ENCODE data around the gene ZNF516.

Gene ZNF516

GRCh38 chr18:76349067-76349715 is 145.9 kb downstream of the ZNF516 start:
- peak in 1 of 2 donors; percentile 26 for DNase-seq (ENCODE audit: low read depth in 1 of 2, low spot score in 1 of 2)

DNA sequence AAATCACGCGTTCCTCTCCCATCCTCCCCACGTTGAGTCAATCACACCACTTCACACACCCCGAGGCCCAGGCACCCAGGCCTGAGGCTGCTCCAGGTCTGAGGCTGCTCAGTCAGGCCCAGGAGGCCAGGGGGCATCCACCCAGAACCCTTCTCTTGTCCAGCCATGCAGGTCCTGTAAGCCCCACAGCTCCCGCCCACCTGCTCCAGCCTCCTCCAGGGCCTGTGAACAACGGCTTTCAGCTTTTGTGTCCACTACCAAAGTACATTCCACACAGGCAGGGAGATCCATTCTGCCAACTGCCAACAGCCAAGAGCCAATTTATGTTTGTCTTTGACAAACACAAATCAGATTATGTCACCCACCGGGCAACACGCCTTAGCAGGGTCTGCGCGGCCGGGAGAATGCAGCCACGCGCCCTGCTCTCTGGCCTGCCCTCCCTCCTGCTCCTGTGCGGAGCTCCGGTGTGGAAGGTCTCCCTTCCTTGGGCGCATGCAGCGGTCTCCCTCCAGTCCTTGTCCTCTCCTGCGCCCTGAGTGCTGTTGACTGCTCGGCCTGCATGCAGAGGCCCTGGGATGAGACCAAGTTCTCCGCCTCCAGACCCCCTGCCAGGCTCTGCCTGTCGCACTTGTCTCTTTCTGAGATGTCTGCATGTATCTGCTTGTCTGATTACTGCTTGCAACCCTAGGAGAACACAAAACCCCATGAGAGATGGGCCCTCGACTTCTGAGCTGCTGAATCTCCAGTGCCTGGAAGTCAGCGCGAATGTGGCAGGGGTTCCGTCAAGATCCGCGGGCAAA is 146.6 kb downstream of the ZNF516 start:
- DNase-seq (ENCODE audit: low read depth in 1 of 2, low spot score in 1 of 2): no peak

DNA sequence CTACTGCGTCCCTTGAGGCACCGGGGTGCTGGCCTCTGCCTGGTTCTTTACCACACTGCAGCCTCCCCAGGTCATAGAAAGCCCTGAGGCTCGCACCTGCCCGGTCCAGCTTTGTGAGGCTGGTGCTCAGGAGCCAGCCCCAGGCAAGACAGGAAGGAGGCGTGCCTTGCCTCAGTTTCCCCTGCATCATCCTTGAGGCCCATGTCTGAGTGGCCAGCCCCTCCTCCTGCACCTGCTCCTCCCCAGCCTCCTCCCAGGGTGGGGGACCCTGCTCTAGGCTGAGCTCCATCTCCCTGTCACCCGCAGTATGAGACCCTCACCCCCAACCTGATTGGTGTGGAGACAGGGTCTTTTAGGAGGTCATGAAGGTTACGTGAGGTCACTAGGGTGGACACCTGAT is 147.7 kb downstream of the ZNF516 start:
- no peak for DNase-seq (ENCODE audit: low read depth in 1 of 2, low spot score in 1 of 2)

DNA sequence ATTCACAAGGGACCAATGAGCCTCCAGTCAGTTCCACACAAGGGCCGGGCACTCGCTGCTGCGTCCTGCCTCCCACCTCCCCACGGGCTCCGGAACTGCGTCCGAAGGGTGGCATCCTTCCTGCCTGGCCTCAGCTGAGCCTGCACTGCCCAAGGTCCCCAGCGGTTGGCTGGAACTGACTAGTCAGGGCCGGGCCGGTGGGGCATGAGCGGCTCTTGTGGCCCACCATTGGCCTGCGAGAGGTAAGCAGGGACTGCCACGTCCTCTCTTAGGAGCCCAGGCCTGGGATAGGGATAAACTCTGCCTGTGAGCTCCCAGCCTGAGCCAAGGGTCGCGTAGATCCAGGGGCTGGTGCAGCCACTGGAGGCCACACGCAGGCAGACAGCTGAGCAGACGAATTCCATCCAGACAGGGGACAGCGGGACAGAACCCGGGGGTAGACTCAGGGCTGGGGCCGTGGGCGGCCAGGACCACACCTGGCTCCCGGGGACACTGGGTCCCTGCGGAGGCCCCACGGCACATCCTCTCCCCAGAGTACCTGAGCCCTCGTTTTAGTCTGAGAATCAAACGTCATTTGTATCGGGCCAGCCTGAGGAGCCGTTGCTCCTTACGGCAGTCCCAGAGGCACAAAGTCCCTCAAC is 148.4 kb downstream of the ZNF516 start:
- no peak for DNase-seq (ENCODE audit: low read depth in 1 of 2, low spot score in 1 of 2)

- no peak for DNase-seq (ENCODE audit: low read depth in 1 of 2, low spot score in 1 of 2)
Observed at GRCh38 chr18:76345901-76346300, 149.1 kb downstream of the ZNF516 start.

GRCh38 chr18:76343938-76344569 is 151.0 kb downstream of the ZNF516 start:
- no peak for DNase-seq (ENCODE audit: low read depth in 1 of 2, low spot score in 1 of 2)

DNA sequence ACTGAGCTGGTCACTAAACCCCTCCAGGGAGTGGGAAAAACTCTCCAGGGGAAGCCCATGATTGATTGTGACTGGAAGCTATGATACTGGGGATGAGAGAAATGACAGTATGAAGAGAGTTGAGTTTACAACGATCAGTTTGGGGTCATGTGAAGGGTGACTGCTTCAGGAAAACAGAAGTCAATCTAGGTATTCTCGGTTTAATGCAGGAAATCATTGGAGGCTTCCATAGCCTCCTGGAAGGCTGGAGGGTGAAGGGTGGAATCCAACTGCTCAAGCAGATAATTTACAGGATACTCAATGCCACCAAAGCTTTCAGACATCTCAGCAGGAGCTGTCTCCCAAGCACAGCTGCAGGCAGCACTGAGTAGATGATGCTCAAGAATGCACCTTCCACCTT is 154.6 kb downstream of the ZNF516 start:
- DNase-seq (ENCODE audit: low read depth in 1 of 2, low spot score in 1 of 2): no peak

DNA sequence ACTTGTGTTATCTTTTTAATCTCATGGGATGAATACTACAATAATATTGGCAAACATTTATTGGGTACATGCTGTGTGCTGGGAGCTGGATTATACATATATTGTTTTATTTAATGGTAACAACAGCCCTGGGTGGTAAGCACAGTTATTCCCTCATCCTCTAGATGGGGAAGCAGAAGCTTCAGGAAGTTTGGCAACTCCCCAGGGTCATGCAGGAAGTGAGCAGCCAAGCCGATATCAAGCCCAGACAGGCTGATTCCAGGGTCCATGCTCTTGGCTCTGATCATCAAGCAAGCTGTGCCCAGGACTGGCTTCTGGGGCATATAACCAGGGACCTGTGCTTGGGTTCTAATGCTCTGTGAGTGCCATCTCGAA is 155.8 kb downstream of the ZNF516 start:
- no peak for DNase-seq (ENCODE audit: low read depth in 1 of 2, low spot score in 1 of 2)

DNA sequence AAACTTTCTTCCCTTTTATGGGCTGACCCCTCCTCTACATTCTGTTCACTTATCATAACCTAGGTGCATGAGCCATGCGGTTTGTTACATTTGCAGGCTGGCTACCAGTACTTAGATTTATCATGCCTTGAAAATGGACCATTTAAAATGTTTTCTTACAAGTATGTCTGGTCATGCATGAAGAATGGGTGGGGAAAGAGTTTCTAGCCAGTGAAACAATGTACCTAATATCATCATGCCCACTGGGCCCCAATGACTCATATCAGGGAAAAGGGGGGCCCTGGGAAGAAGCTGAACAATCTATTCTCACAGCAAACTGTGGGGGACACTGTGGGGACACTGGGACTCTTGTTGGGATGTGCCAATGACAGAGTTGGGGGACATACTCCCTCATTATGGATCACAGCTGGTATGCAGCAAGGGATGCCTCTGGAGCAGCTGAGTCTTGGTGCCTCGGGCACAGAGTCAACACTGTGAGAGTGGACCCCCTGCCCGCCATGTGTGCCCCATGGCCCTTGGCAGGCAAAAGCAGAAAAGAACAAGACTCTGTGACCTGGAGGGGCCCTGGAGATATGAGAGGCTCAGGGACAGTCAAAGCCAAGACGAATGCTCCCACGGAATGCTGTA is 156.3 kb downstream of the ZNF516 start:
- DNase-seq (ENCODE audit: low read depth in 1 of 2, low spot score in 1 of 2): no peak

- DNase-seq (ENCODE audit: low read depth in 1 of 2, low spot score in 1 of 2): no peak
Observed at GRCh38 chr18:76338088-76338487, 157.0 kb downstream of the ZNF516 start.

DNA sequence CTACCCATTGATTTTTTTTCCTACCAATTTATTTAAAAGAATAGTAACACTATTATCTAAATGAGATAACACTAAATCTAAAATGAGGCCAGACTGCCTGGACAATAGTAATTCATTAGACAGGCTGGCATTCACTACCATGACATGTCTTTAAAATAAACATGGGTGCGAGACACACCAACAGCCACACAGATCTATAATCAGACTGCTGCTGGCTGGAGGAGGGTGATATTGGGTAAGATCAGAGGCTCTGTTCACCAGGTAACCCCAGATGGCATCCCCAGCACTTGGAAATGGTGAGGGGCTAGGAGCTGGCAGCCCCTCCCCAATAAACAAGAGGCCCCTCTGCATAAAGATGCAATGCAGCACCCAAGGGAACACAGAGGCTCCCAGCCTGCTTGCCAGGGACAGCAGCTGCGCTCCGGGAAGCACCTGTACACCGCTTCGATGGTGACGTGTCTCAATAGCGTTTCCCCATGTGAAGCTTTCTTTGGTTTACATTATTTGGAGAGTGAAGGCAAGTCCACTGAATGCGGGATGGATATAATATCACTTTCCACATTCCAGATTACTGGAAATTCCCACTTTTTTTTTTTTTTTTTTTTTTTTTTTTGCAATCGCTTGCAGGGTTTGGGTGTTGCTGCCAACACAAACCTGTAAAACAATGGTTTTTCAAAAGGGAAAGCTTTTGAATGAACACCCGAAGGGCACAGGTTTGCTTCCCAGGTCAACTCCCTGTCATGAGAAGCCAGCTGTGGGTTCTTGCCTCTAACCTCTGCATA is 159.0 kb downstream of the ZNF516 start:
- no peak for DNase-seq (ENCODE audit: low read depth in 1 of 2, low spot score in 1 of 2)

- DNase-seq (ENCODE audit: low read depth in 1 of 2, low spot score in 1 of 2): no peak
Observed at GRCh38 chr18:76328140-76328539, 166.9 kb downstream of the ZNF516 start.

GRCh38 chr18:76323891-76324290 is 171.2 kb downstream of the ZNF516 start:
- no peak for DNase-seq (ENCODE audit: low read depth in 1 of 2, low spot score in 1 of 2)

GRCh38 chr18:76322686-76323085 is 172.4 kb downstream of the ZNF516 start:
- no peak for DNase-seq (ENCODE audit: low read depth in 1 of 2, low spot score in 1 of 2)

GRCh38 chr18:76319366-76319765 is 175.7 kb downstream of the ZNF516 start:
- DNase-seq (ENCODE audit: low read depth in 1 of 2, low spot score in 1 of 2): no peak

- no peak for DNase-seq (ENCODE audit: low read depth in 1 of 2, low spot score in 1 of 2)
Observed at GRCh38 chr18:76318607-76319006, 176.4 kb downstream of the ZNF516 start.

GRCh38 chr18:76317136-76317535 is 177.9 kb downstream of the ZNF516 start:
- DNase-seq (ENCODE audit: low read depth in 1 of 2, low spot score in 1 of 2): no peak

DNA sequence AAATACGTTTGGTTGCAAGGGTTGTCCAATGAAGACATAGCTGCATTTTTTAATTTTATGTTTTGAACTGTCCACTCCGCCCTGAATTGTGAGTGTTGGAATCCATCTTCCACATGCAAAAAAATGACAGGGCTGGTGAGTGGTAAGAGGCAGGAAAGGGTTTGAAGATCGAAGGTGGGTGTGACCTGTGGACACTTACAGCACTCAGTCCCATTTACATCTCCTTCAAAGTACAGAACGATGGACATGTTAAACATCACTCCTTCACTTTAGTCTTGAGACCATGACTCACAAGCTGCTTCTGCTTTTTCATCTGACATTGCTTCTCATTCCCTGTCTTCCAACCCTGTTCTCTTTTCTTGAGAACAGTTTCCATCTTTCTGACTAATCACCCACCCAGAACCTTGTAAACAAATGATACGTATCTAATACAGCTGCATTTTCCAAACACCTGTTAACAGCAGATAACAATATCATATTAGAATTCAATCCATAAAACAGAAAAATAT is 179.3 kb downstream of the ZNF516 start:
- DNase-seq (ENCODE audit: low read depth in 1 of 2, low spot score in 1 of 2): no peak

GRCh38 chr18:76314496-76314895 is 180.5 kb downstream of the ZNF516 start:
- DNase-seq (ENCODE audit: low read depth in 1 of 2, low spot score in 1 of 2): no peak

DNA sequence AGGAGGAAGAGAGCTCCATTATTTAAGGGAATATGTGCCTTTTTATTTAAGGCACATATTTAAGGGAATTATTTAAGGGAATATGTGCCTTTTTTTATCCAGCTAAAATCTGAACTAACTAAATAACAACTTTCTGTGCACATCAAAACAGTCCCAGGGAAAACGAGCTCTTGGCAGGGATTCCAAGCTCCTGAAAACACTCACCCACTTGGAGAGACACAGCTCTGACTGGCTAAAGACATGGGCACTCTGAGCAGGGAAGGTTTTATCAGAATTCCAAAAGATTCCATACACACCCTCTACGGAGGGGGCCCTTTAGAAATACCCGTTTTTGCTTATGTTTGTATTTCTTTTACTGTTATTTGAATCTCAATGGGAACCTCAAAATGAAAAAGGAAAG is 181.0 kb downstream of the ZNF516 start:
- no peak for DNase-seq (ENCODE audit: low read depth in 1 of 2, low spot score in 1 of 2)
